GM21515 (cell line): ENCODE data around the gene FBLN2.

Experiments
- ATAC-seq: cut with Tn5 transposase; IDR thresholded peaks from one replicate; pipeline ENCODE4 v1.9.1; 2021; ENCODE audit not compliant: unreplicated experiment

The FBLN2 gene

DNA sequence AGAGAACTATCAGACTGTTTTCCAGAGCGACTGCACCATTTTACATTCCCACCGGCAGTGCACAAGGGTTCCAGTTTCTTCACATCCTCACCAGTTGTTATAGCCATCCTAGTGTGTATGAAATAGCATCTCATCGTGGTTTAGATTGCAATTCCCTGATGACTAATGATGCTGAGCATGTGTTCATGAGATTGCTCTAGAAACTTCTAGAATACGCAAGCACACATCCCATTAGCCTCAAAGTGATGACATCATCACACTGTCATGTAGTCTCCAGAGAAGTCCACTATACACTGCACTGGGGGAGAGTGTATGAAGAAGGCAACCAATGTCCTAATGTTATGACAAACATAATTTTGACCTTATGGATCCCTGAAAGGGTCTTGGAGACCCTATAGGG, 30.1 kb downstream of the FBLN2 start:
- no peak for ATAC-seq

DNA sequence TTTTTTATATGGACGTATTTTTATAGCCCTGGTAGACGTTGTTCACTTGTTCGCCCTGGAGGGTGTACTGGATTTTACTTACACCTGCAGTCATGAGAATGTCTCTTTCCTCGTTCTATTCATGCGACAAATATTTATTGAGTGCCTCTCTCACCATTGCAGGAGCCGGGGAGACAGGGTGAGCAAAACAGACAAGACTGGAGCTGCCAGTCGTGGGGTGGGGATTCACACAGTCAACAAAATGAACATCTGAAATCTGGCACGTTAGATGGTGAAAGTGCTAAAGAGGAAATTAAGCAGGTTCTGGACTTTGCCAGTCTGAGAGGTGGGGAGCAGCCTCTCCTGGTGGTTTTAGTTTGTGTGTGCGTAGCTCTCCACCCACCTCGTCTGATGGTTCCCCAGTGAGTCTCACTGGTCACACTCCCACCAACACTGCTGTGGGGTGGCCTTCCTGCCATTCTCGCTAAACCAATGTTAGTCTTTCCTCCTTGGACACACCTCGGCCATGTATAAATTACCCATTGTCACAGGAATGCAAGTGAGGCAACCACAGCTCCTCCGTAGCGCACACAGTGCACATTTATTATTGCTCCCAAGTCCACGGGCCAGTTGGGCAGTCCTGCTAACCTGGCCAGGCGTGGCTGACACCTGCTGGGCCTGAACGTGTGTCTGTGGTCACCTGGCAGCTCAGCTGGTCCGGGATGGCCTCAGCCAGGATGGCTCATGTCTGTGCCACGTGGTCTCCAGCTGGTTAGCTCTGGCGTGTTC, 31.5 kb downstream of the FBLN2 start:
- ATAC-seq, result no peak

DNA sequence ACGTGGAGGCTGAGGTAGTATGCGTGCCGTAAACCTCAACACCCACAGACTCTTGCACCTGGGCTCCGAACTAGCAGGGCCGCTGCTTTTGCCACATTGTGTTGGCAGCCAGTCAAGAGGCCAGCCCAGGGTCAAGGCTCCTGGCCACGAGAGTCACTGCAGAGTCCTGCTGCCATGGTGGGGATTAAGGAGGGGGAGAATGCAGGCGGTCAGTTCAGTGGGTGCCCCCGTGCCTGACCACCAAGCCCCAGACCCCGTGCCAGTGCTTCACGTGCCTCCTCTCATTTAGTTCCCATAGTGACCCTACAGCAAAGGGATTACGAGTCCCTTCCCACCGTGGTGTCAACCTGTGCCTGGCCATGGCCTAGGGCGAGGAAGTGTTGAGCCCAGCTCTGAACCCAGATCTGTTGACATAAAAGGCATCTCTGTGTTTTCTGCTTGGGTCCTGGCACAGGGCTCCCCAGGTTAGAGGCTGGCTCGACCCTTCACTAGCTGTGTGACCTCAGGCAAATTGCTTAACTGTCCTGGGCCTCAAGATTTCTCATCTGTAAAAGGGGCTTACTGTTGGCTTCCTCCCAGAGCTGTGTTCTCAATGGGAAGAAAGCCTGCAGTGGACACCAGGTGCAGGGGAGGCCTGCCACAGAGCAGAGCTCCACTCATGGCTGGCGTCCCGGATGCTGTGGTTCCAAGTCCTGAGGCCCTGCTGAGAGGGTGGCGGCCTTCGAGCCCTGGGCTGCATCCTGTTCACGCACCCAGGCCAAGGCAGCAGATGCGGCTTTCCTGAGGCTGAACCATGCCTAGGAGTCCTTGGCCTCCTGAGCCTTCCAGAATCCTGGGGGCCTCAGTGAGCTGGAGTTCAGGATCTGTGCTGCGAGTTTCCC, 32.8 kb downstream of the FBLN2 start:
- no peak for ATAC-seq

DNA sequence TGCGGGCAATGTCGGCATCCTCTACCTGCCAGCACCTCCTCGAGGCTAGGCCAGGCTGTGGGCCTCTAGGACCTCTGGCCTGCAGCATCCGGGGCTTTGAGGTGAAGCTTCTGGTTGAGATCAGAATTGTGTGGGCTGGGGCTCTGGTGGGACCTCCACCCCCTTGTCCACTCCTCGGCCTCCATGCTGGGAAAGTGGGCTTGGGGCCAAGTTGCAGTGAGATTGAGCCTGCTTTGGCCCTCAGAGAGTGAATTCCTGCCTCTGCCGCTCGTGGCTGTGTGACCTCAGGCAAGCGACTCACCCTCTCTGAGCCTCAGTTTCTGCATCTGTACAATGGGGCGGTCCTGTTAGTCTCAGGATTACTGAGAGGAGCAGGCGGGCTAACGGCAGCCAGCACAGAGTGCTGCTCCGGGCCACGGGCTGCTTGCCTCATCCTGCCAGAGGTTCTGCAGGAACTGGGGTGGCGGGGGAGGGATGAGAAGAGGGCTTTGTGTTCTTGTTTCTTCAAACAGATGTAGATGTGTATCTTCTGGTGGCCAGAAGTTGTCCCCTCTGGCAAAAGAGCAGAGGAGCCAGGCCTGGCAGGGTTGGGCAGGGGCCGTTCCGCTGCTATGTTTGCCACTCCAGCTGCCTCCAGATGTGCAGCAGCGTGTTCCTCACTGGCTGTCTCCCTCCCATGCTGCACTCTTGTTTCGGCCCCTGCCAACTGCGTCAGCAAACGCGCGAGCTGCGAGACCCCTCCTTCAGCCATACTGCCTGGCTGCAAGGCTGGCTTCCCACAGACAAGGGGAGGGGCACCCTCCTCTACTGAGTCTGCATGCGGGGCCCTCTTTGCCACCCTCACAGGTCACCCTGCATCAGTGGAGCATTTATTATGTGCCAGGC, 33.7 kb downstream of the FBLN2 start:
- no peak for ATAC-seq

DNA sequence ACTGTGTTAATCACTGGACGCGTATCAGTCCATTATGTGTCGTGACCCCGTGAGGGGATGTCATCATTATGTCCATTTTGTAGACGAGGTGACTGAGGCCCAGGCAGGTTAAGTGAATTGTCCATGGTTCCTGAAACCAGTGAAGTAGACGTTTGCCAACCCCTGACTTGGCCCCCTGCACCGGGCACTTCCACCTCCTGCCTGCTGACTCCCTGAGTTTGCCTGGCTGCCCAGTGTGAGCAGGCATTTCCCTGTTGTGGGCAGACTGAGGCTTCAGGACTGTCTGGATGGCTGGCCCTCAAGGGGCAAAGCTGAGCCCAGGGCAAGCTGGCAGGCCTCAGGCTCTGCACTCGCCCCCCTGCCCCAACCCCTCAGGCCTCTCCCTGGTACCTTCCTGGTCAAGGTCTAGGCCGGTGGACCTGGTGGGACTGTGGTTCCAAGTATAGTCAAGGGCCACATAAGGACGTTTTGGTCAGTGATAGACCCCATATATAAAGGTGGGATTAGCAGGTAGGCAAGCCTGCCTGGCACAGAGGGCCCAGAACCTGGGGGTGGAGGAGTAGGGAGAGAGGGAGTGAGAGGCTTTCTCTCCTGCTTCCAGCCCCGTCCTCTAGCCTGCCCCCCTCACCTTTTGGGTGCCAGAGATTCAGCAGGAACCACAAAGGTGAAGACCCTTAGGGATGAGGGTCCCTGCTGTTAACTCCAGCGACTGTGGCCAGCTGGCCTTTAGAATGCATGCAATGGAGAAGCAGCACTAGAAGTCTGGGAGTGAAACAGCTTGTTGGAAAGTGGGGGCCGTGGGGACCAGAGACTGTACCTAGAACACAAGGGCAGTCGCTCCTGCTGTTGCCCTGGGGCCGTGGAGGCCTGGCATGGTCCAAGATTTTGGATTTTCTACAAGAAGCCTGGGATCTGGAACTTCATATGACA, 34.6 kb downstream of the FBLN2 start:
- no peak for ATAC-seq

- ATAC-seq, result no peak
These were observed 35.5 kb downstream of the FBLN2 start for GRCh38 chr3:13584427-13584891.

DNA sequence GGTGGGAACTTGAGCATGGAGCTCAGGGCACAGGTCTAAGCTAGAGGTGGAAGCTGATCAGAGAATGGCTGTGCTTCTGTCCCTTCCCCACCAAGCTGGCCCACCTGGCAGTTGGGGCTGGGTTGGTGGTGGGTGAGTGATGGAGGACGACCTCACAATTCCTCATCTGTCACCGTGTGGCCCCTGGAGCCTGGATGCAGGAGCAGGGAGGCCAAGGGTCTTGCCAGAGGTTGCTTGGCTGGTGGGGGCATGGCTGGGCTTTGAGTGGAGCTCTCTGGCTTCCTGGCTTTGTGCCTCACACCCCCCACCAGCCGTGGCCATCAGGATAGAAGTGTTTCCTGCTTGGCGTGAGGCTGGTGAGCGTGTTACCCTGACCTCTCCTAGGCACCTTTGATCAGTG, 36.0 kb downstream of the FBLN2 start:
- ATAC-seq, result no peak

GRCh38 chr3:13587442-13587841, 38.5 kb downstream of the FBLN2 start:
- ATAC-seq, result no peak

DNA sequence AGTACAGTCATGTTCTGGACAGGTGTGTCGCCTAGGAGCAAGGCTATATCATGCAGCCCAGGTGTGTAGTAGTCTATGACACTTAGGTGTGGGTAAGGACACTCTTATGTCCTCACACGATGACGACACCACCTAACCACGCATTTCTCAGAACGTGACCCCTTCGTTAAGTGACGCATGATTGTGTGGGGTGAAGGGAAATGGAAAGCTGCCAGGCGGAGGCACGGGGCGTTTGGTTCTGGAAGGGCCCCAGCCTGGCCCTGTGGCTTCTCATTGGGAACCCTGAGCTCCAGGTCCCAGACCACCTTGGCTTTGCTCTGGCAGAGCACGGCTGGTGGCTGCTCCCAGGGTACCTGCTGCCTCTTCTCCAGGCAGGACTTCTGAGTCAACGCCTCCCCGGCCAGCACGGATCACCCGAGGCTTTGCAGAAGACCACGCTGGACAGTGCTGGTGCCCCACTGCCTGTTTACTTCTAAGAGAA, 39.3 kb downstream of the FBLN2 start:
- no peak for ATAC-seq

- no peak for ATAC-seq
These were observed 40.1 kb downstream of the FBLN2 start for GRCh38 chr3:13588993-13589392.

DNA sequence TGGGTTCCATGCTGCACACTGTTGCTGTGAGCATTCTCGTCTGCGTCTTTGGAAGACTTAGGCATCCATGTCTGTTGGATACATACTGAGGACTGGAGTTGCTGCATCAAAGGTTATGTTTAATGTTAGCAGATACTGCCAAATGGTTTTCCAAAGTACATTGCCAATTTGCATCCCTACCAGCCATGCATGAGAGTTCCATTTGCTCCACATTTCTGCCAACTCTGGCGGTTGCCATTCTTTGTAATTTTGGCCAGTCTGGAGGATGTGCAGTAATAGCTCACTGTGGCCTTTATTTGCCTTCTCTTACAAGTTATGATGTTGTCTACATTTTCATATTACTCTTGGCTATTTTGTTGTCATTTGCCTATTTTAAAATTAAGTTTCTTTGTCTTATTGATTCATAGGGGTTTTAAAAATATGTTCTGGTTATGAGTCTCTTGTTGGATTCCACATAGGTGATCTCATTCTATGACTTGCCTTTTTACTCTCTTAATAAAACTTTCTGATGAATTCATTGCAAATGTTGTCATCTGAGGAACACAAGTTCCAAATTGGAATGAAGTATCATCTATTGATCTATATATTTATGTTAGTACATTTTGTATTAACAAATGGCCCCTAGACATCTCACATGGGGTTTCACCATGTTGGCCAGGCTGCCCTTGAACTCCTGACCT, 42.1 kb downstream of the FBLN2 start:
- ATAC-seq, result no peak

GRCh38 chr3:13593615-13594014, 44.7 kb downstream of the FBLN2 start:
- ATAC-seq, result no peak

GRCh38 chr3:13594146-13594545, 45.2 kb downstream of the FBLN2 start:
- ATAC-seq, result no peak

GRCh38 chr3:13594991-13595421, 46.1 kb downstream of the FBLN2 start:
- no peak for ATAC-seq

DNA sequence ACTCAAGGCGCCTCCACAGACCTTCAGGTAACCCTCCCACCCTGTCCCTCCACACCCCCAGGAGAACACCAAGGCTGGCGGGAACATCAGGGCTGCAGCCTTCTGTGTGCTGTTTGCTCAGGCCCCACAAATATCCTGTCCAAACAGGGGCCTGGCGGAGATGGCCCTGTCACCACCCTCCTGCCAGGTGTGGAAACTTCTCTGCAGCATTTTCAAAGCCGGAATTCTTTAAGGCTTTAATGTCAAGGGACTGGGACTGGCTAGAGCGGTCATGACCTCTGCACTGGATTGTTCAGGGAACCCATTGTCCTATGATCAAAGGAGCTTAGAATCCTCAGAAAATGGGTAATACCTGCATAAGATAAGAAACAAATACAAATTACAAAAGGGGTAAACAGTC, 46.6 kb downstream of the FBLN2 start:
- no peak for ATAC-seq

DNA sequence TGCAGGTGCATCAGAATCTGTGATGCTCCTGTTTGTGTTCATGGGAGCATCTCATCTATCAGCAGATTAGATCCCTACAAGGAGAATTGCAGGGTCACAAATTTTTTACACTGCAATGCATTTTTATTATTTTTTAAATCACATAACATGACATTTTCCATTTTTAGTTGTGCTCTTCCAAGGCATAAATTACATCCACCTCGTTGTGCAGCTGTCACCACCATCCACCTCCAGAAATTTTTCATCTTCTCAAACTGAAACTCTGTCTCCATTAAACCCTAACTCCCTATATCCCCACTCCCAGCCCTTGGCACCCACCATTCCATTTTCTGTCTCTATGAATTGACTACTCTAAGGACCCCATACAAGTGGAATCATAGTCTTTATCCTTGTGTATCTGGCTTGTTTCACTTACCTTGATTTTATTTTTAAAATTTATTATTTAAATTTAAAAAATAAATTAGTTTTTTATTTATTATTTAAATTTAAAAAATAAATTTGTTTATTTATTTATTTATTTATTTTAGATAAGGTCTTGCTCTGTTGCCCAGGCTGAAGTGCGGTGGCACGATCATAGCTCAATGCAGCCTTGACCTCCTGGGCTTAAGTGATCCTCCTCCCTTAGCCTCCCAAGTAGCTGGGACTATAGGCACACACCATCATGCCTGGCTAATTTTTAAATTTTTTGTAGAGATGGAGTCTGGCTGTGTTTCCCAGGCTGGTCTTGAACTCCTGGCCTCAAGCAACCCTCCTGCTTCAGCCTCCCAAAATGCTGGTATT, 47.7 kb downstream of the FBLN2 start:
- no peak for ATAC-seq

DNA sequence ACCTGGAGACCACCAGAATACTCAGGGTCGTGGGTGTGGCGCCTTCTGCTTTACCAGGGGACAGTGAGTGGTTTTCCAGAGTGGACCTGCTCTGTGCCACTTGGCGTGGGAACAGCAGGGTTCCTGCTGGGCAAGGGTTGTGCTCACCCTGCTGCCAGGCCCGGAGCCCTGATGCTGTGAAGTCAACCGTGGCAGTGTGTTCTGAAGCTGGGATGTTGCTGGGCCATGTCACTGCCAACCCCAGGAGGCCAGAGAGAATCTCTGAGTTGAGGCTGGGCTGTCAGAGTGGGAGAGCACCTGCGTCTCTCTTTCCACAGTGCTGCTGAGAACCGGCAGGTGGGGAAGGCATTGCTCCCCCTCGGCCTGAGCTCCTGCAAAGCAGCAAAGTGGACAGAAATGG, 48.7 kb downstream of the FBLN2 start:
- ATAC-seq, result no peak

DNA sequence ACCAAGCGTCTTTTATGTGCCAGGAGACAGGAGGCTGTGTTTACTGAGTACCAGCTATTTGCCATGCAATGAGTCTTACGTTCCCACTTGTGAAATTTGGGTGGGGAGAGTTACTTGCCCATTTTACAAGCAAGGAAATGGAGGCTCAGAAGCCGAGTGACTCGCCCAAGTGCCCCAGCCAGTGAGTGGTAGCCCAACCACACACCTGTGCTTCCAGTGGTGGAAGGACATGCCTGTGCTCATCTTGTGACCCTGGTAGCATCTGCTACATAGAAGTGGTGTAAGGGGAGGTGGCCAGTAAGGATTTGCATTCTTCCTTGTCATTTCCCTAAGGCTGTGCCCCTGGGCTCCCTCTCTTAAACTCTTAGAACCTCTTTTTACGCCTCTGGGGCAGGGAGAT, 49.3 kb downstream of the FBLN2 start:
- no peak for ATAC-seq
